Suppressor macrophage treated with lipopolysaccharide for 4 hours (primary cell): ENCODE data around the gene APBA1.

ENCODE experiments used
- DNase-seq: peaks from one replicate; pipeline ENCODE4 v3.0.0-alpha.2; 2020

APBA1 gene

GRCh38 chr9:69573651-69574050, 98.5 kb downstream of the APBA1 start:
- no peak for DNase-seq

GRCh38 chr9:69572611-69573010, 99.6 kb downstream of the APBA1 start:
- no peak for DNase-seq

- no peak for DNase-seq
Observed at GRCh38 chr9:69571032-69571431, 101.1 kb downstream of the APBA1 start.

GRCh38 chr9:69569738-69570451, 102.3 kb downstream of the APBA1 start:
- DNase-seq: no peak

- DNase-seq: no peak
Observed at GRCh38 chr9:69564557-69564956, 107.6 kb downstream of the APBA1 start.

GRCh38 chr9:69559126-69559525, 113.0 kb downstream of the APBA1 start:
- DNase-seq: no peak

- DNase-seq: no peak
Observed at GRCh38 chr9:69556707-69557106, 115.5 kb downstream of the APBA1 start.

GRCh38 chr9:69555802-69556201, 116.4 kb downstream of the APBA1 start:
- DNase-seq: no peak

- no peak for DNase-seq
Observed at GRCh38 chr9:69554945-69555344, 117.2 kb downstream of the APBA1 start.

GRCh38 chr9:69549310-69550202, 122.6 kb downstream of the APBA1 start:
- peak; percentile 44 for DNase-seq

- no peak for DNase-seq
Observed at GRCh38 chr9:69548681-69549080, 123.5 kb downstream of the APBA1 start.

GRCh38 chr9:69546265-69546664, 125.9 kb downstream of the APBA1 start:
- DNase-seq: no peak

GRCh38 chr9:69542942-69543704, 129.0 kb downstream of the APBA1 start:
- no peak for DNase-seq

- DNase-seq: no peak
Observed at GRCh38 chr9:69542058-69542457, 130.1 kb downstream of the APBA1 start.

GRCh38 chr9:69535911-69536310, 136.3 kb downstream of the APBA1 start:
- no peak for DNase-seq

- DNase-seq: no peak
Observed at GRCh38 chr9:69535286-69535832, 136.8 kb downstream of the APBA1 start.

- DNase-seq: no peak
Observed at GRCh38 chr9:69532396-69532795, 139.8 kb downstream of the APBA1 start.

- no peak for DNase-seq
Observed at GRCh38 chr9:69527454-69527853, 144.7 kb downstream of the APBA1 start.

GRCh38 chr9:69526699-69527098, 145.5 kb downstream of the APBA1 start:
- DNase-seq: no peak

- DNase-seq: no peak
Observed at GRCh38 chr9:69519470-69520240, 152.5 kb downstream of the APBA1 start.

GRCh38 chr9:69516353-69517322, 155.5 kb downstream of the APBA1 start:
- no peak for DNase-seq
